ENCODE results near the gene BBX.

GRCh38 chr3:107651782-107652181 lies 129.0 kb downstream of the BBX start:
- TF ChIP-seq CTCF (IDR thresholded peaks at IDR 0.05) (no peak), EP300 (IDR thresholded peaks at IDR 0.05) (no peak)
